ENCODE data around the gene TAS2R40.
"Not testable (repeated sequence)": the region's sequence is repeated elsewhere in the genome, so short reads cannot be mapped to it uniquely, and the experiment has no call there.

TAS2R40 gene

GRCh38 chr7:143221737-143222136 lies at the start of gene TAS2R40:
TSS of gene TAS2R40 (plus strand) at chr7:143222037. CDS start at chr7:143222079, 42 bp downstream.
- no peak for DNase-seq

GRCh38 chr7:143172354-143172753 lies 49.5 kb upstream of the TAS2R40 start:
- DNase-seq, result no peak

GRCh38 chr7:143176128-143176527 lies 45.7 kb upstream of the TAS2R40 start:
- DNase-seq, result no peak

GRCh38 chr7:143177374-143178119 lies 44.3 kb upstream of the TAS2R40 start:
- DNase-seq, result no peak

GRCh38 chr7:143180771-143181170 lies 41.1 kb upstream of the TAS2R40 start:
- DNase-seq, result not testable (repeated sequence)

- peak; percentile 2 for DNase-seq
These were observed 40.5 kb upstream of the TAS2R40 start for GRCh38 chr7:143181349-143181748.

GRCh38 chr7:143183024-143183423 lies 38.8 kb upstream of the TAS2R40 start, which contains the start of gene TAS2R39:
TSS of gene TAS2R39 (plus strand) at chr7:143183419. CDS start at chr7:143183419, 0 bp downstream.
- no peak for DNase-seq

- no peak for DNase-seq
These were observed 36.3 kb upstream of the TAS2R40 start for GRCh38 chr7:143185551-143185950.

GRCh38 chr7:143188994-143189393 lies 32.8 kb upstream of the TAS2R40 start:
- DNase-seq, result no peak

- DNase-seq, result no peak
These were observed 28.0 kb upstream of the TAS2R40 start for GRCh38 chr7:143193880-143194279.

- no peak for DNase-seq
These were observed 22.8 kb upstream of the TAS2R40 start for GRCh38 chr7:143199040-143199439.

GRCh38 chr7:143202161-143202560 lies 19.7 kb upstream of the TAS2R40 start:
- DNase-seq, result no peak

GRCh38 chr7:143203386-143203785 lies 18.5 kb upstream of the TAS2R40 start:
- no peak for DNase-seq

- peak; percentile 56 for DNase-seq
These were observed 16.1 kb upstream of the TAS2R40 start for GRCh38 chr7:143205560-143206293.

- no peak for DNase-seq
These were observed 11.3 kb upstream of the TAS2R40 start for GRCh38 chr7:143210541-143210940.

- not testable (repeated sequence) for DNase-seq
These were observed 8.4 kb upstream of the TAS2R40 start for GRCh38 chr7:143213478-143213877.

- peak; percentile 67 for DNase-seq
These were observed 6.8 kb upstream of the TAS2R40 start for GRCh38 chr7:143214789-143215679.

GRCh38 chr7:143216151-143216550 lies 5.7 kb upstream of the TAS2R40 start:
- DNase-seq, result no peak

- no peak for DNase-seq
These were observed 5.2 kb upstream of the TAS2R40 start for GRCh38 chr7:143216686-143217085.

- DNase-seq, result no peak
These were observed 4.0 kb upstream of the TAS2R40 start for GRCh38 chr7:143217806-143218205.

- no peak for DNase-seq
These were observed 551 bp upstream of the TAS2R40 start for GRCh38 chr7:143221286-143221685.

GRCh38 chr7:143222782-143223181 lies 945 bp downstream of the TAS2R40 start:
- peak; percentile 48 for DNase-seq

GRCh38 chr7:143223784-143224183 lies 1.9 kb downstream of the TAS2R40 start:
- no peak for DNase-seq

Measured in CD4-positive, alpha-beta T cell treated with Interferon gamma for 1 hour (primary cell).